Measurements from ENCODE around the gene MITF. TPM values are rescaled to one million over a fixed set of nuclear protein-coding genes. Genes with fewer than 3 reads are reported as not detected.

Gene MITF
- total and polyA plus RNA-seq, 2 of the 4 experiments (the other 2 are of a cell fraction) = 6.5 to 16.7 TPM

- H3K9me1 ChIP-seq (ENCODE audit: insufficient read depth, low read length) = peaks cover 5% of the 10 kb centered on the region
- in situ Hi-C loops (cut with MboI; ENCODE audit: low sequenced_read_pairs) (no loop called here), dilution Hi-C loops (cut with HindIII; ENCODE audit: low sequenced_read_pairs, unreplicated experiment) (no loop called here), intact Hi-C loops (cut with micrococcal nuclease) (no loop called here)
- no TSS peak for BruUV-seq (replicated peaks)
- 0 out of 2 replicates have a peak, but pooled peaks cover 4% of the 10 kb centered on the region for H4K20me1 ChIP-seq (ENCODE audit: insufficient read depth, low read length)
- no peak overlapping the region for H4K5ac ChIP-seq (ENCODE audit: low read depth, low read length)
- H3K36me3 ChIP-seq (ENCODE audit: control insufficient read depth, insufficient read depth, low read length) = no peaks in the 10 kb centered on the region
- H3K27ac ChIP-seq (ENCODE audit: insufficient read depth, low read length) = no peak overlapping the region
- CTCF ChIA-PET = no interaction called here
- peaks cover 3% of the 10 kb centered on the region; the same call in 1 of the 2 replicates for H3K4me1 ChIP-seq (ENCODE audit: control insufficient read depth, insufficient read depth, low read length)
- peaks cover 17 to 25% of the 10 kb centered on the region in 2 experiments; a peak in 3 of 4 replicates for H3K79me1 ChIP-seq (ENCODE audit: low read depth in 1 of 2, low read length in 2 of 2)
- H3K4me2 ChIP-seq (ENCODE audit: low read depth, low read length) = no peak overlapping the region
- no peak overlapping the region for H2AFZ ChIP-seq (replicated peaks; ENCODE audit: low read length, poor library complexity)
- no peak overlapping the region for H3K9ac ChIP-seq (ENCODE audit: low read depth, low read length)
- no peak overlapping the region for H3K56ac ChIP-seq (ENCODE audit: extremely low read depth, insufficient read depth, low read length)
- ATAC-seq (ENCODE audit: low read depth) (no peak), DNase-seq (no peak)
- no peak overlapping the region for H3K14ac ChIP-seq (replicated peaks; ENCODE audit: low read depth, low read length)
- no peak overlapping the region for H2BK15ac ChIP-seq (ENCODE audit: low read depth, low read length)
- H2BK120ac ChIP-seq (ENCODE audit: low read depth, low read length) = no peak overlapping the region
- peaks cover 4% of the 10 kb centered on the region; the same call in 1 of the 2 replicates for H3K27me3 ChIP-seq (ENCODE audit: control insufficient read depth, insufficient read depth, low read length)
- H3K23ac ChIP-seq (ENCODE audit: low read depth, low read length) = no peak overlapping the region
- no peak overlapping the region for H3K4ac ChIP-seq (ENCODE audit: low read depth, low read length)
- no CpG with 5 or more reads among the region's 3 CpGs for WGBS, 2 experiments (ENCODE audit: extremely low coverage in 2 of 2, insufficient read length in 1 of 2)
- H4K91ac ChIP-seq (ENCODE audit: insufficient read depth, low read depth, low read length) = no peak overlapping the region
- no peak overlapping the region for H2AK9ac ChIP-seq (replicated peaks; ENCODE audit: low read depth, low read length, poor library complexity)
- no peak overlapping the region for H2BK5ac ChIP-seq (ENCODE audit: low read depth, low read length, poor library complexity, severe bottlenecking)
- TF ChIP-seq BHLHE40 (IDR thresholded peaks at IDR 0.05; ENCODE audit: low read depth, low read length) (no peak), CEBPB (IDR thresholded peaks at IDR 0.05; ENCODE audit: low read depth, low read length) (peak; percentile 82), MXI1 (IDR thresholded peaks at IDR 0.05; ENCODE audit: borderline replicate concordance, low read depth, low read length) (no peak)
- no peak overlapping the region for H4K8ac ChIP-seq (ENCODE audit: low read depth in 2 of 2, low read length in 2 of 2)
- no peak overlapping the region for H2BK20ac ChIP-seq (ENCODE audit: low read depth, low read length)
- H3K18ac ChIP-seq (ENCODE audit: low read depth, low read length) = no peak overlapping the region
- no peak overlapping the region for H2AK5ac ChIP-seq (ENCODE audit: low read depth, low read length)
- POLR2A ChIA-PET (ENCODE audit: unreplicated experiment) = no interaction called here
- H3K4me3 ChIP-seq (ENCODE audit: insufficient read depth, low read depth, low read length) = no peak overlapping the region
- no peaks in the 10 kb centered on the region for H3K9me3 ChIP-seq (ENCODE audit: control insufficient read depth, insufficient read depth, low read length)
Measured at GRCh38 chr3:69737392-69737791, 1.9 kb upstream of the MITF start.

Data from IMR-90 (cell line).